ENCODE data around the gene DOCK7.

GRCh38 chr1:62462370-62462769, 225.8 kb downstream of the DOCK7 start:
- no peak for TF ChIP-seq CTCF (IDR thresholded peaks at IDR 0.05)
- no peak for TF ChIP-seq POLR2A (IDR thresholded peaks at IDR 0.05)

Data from esophagus squamous epithelium (tissue), 4 donors.